ENCODE data around the gene TRPC4.

TRPC4 gene

GRCh38 chr13:37869756-37870488 is at the start of gene TRPC4:
Gene TRPC4, minus strand, starts transcription at chr13:37869772. Its CDS starts 86,439 bp downstream, at chr13:37783333.
- DNase-seq (ENCODE audit: extremely low read depth in 1 of 2, low read depth in 1 of 2) = no peak

- DNase-seq (ENCODE audit: extremely low read depth in 1 of 2, low read depth in 1 of 2) = no peak
These were observed 49.2 kb upstream of the TRPC4 start for GRCh38 chr13:37918751-37919150.

GRCh38 chr13:37918116-37918714 is 48.6 kb upstream of the TRPC4 start:
- no peak for DNase-seq (ENCODE audit: extremely low read depth in 1 of 2, low read depth in 1 of 2)

- DNase-seq (ENCODE audit: extremely low read depth in 1 of 2, low read depth in 1 of 2) = no peak
These were observed 45.3 kb upstream of the TRPC4 start for GRCh38 chr13:37914781-37915391.

- DNase-seq (ENCODE audit: extremely low read depth in 1 of 2, low read depth in 1 of 2) = no peak
These were observed 41.2 kb upstream of the TRPC4 start for GRCh38 chr13:37910790-37911189.

- DNase-seq (ENCODE audit: extremely low read depth in 1 of 2, low read depth in 1 of 2) = no peak
These were observed 37.3 kb upstream of the TRPC4 start for GRCh38 chr13:37906880-37907279.

- DNase-seq (ENCODE audit: extremely low read depth in 1 of 2, low read depth in 1 of 2) = no peak
These were observed 36.2 kb upstream of the TRPC4 start for GRCh38 chr13:37905736-37906135.

GRCh38 chr13:37899753-37900152 is 30.2 kb upstream of the TRPC4 start:
- DNase-seq (ENCODE audit: extremely low read depth in 1 of 2, low read depth in 1 of 2) = no peak

GRCh38 chr13:37893321-37893720 is 23.7 kb upstream of the TRPC4 start:
- no peak for DNase-seq (ENCODE audit: extremely low read depth in 1 of 2, low read depth in 1 of 2)

GRCh38 chr13:37889820-37890219 is 20.2 kb upstream of the TRPC4 start:
- DNase-seq (ENCODE audit: extremely low read depth in 1 of 2, low read depth in 1 of 2) = no peak

GRCh38 chr13:37889102-37889501 is 19.5 kb upstream of the TRPC4 start:
- no peak for DNase-seq (ENCODE audit: extremely low read depth in 1 of 2, low read depth in 1 of 2)

- no peak for DNase-seq (ENCODE audit: extremely low read depth in 1 of 2, low read depth in 1 of 2)
These were observed 17.3 kb upstream of the TRPC4 start for GRCh38 chr13:37886879-37887278.

- no peak for DNase-seq (ENCODE audit: extremely low read depth in 1 of 2, low read depth in 1 of 2)
These were observed 15.1 kb upstream of the TRPC4 start for GRCh38 chr13:37884674-37885073.

GRCh38 chr13:37884026-37884425 is 14.5 kb upstream of the TRPC4 start:
- DNase-seq (ENCODE audit: extremely low read depth in 1 of 2, low read depth in 1 of 2) = no peak

GRCh38 chr13:37878921-37879320 is 9.3 kb upstream of the TRPC4 start:
- DNase-seq (ENCODE audit: extremely low read depth in 1 of 2, low read depth in 1 of 2) = no peak

GRCh38 chr13:37878496-37878895 is 8.9 kb upstream of the TRPC4 start:
- DNase-seq (ENCODE audit: extremely low read depth in 1 of 2, low read depth in 1 of 2) = no peak

- DNase-seq (ENCODE audit: extremely low read depth in 1 of 2, low read depth in 1 of 2) = no peak
These were observed 1.5 kb upstream of the TRPC4 start for GRCh38 chr13:37870895-37871550.

GRCh38 chr13:37870489-37870845 is 895 bp upstream of the TRPC4 start:
- no peak for DNase-seq (ENCODE audit: extremely low read depth in 1 of 2, low read depth in 1 of 2)

- no peak for DNase-seq (ENCODE audit: extremely low read depth in 1 of 2, low read depth in 1 of 2)
These were observed 141 bp downstream of the TRPC4 start for GRCh38 chr13:37869506-37869755.

- DNase-seq (ENCODE audit: extremely low read depth in 1 of 2, low read depth in 1 of 2) = no peak
These were observed 674 bp downstream of the TRPC4 start for GRCh38 chr13:37868691-37869505.

GRCh38 chr13:37863708-37864107 is 5.9 kb downstream of the TRPC4 start:
- DNase-seq (ENCODE audit: extremely low read depth in 1 of 2, low read depth in 1 of 2) = no peak
